Measurements from ENCODE around the gene RIPPLY1. TPM values are rescaled to one million over a fixed set of nuclear protein-coding genes. Genes with fewer than 3 reads are reported as not detected.

Gene RIPPLY1
- total RNA-seq, 6 donors from 2014 or later: not detected

GRCh38 chrX:106899841-106900240 lies 3.3 kb downstream of the RIPPLY1 start:
- 80 to 100% methylated on average over 1 of the region's 1 CpG for WGBS, 2 donors
- H3K27ac ChIP-seq: no peak overlapping the region
- no peaks in the 10 kb centered on the region for H3K36me3 ChIP-seq
- no peaks in the 10 kb centered on the region for H3K9me3 ChIP-seq
- no peak overlapping the region for H3K4me3 ChIP-seq
- ATAC-seq (ENCODE audit: low FRiP score in 2 of 2) (no peak), DNase-seq (no peak)
- no peak for TF ChIP-seq POLR2AphosphoS5 (IDR thresholded peaks at IDR 0.05)
- TF ChIP-seq EP300 (IDR thresholded peaks at IDR 0.05): no peak
- no peak for TF ChIP-seq POLR2A (IDR thresholded peaks at IDR 0.05)
- no peak for TF ChIP-seq CTCF (IDR thresholded peaks at IDR 0.05)
- no peaks in the 10 kb centered on the region for H3K4me1 ChIP-seq
- H3K27me3 ChIP-seq: no peaks in the 10 kb centered on the region

GRCh38 chrX:106899276-106899675 lies 3.9 kb downstream of the RIPPLY1 start:
- no peak for ATAC-seq (ENCODE audit: low FRiP score in 2 of 2)
- Histone ChIP-seq H3K27me3 (no peaks in the 10 kb centered on the region), H3K27ac (no peak overlapping the region), H3K4me1 (no peaks in the 10 kb centered on the region), H3K36me3 (no peaks in the 10 kb centered on the region), H3K9me3 (no peaks in the 10 kb centered on the region), H3K4me3 (no peak overlapping the region)
- TF ChIP-seq EP300 (IDR thresholded peaks at IDR 0.05): no peak
- TF ChIP-seq POLR2A (IDR thresholded peaks at IDR 0.05): no peak
- no peak for TF ChIP-seq POLR2AphosphoS5 (IDR thresholded peaks at IDR 0.05)
- no peak for TF ChIP-seq CTCF (IDR thresholded peaks at IDR 0.05)
- no peak for DNase-seq
- 54% methylated on average over 2 of the region's 2 CpGs for WGBS, 2 donors

GRCh38 chrX:106898462-106898861 lies 4.7 kb downstream of the RIPPLY1 start:
- Histone ChIP-seq H3K9me3 (no peaks in the 10 kb centered on the region), H3K27ac (no peak overlapping the region), H3K4me1 (no peaks in the 10 kb centered on the region), H3K4me3 (no peak overlapping the region), H3K36me3 (no peaks in the 10 kb centered on the region), H3K27me3 (no peaks in the 10 kb centered on the region)
- no peak for ATAC-seq (ENCODE audit: low FRiP score in 2 of 2)
- WGBS, 2 donors: 17 to 62% methylated on average over 1 of the region's 1 CpG
- no peak for TF ChIP-seq POLR2AphosphoS5 (IDR thresholded peaks at IDR 0.05)
- TF ChIP-seq CTCF (IDR thresholded peaks at IDR 0.05): peak in 5 of 6 experiments; percentile 16 to 41 (median 28)
- DNase-seq: no peak

GRCh38 chrX:106897259-106897658 lies 5.9 kb downstream of the RIPPLY1 start:
- Histone ChIP-seq H3K36me3 (no peaks in the 10 kb centered on the region), H3K9me3 (no peaks in the 10 kb centered on the region), H3K4me1 (no peaks in the 10 kb centered on the region), H3K4me3 (no peak overlapping the region), H3K27me3 (no peaks in the 10 kb centered on the region), H3K27ac (no peak overlapping the region)
- WGBS, 2 donors: 67 to 79% methylated on average over 6 of the region's 6 CpGs
- ATAC-seq (ENCODE audit: low FRiP score in 2 of 2): no peak
- TF ChIP-seq CTCF (IDR thresholded peaks at IDR 0.05) (no peak), POLR2AphosphoS5 (IDR thresholded peaks at IDR 0.05) (no peak), POLR2A (IDR thresholded peaks at IDR 0.05) (no peak), EP300 (IDR thresholded peaks at IDR 0.05) (no peak)
- DNase-seq: no peak

GRCh38 chrX:106894978-106895452 lies 8.1 kb downstream of the RIPPLY1 start:
- ATAC-seq (ENCODE audit: low FRiP score in 2 of 2): peak in 1 of 2 donors; percentile 42
- Histone ChIP-seq H3K27ac (no peak overlapping the region), H3K4me3 (no peak overlapping the region), H3K36me3 (no peaks in the 10 kb centered on the region), H3K9me3 (no peaks in the 10 kb centered on the region), H3K27me3 (no peaks in the 10 kb centered on the region), H3K4me1 (no peaks in the 10 kb centered on the region)
- no peak for DNase-seq
- TF ChIP-seq POLR2A (IDR thresholded peaks at IDR 0.05) (no peak), POLR2AphosphoS5 (IDR thresholded peaks at IDR 0.05) (no peak), CTCF (IDR thresholded peaks at IDR 0.05) (no peak), EP300 (IDR thresholded peaks at IDR 0.05) (no peak)
- WGBS, 2 donors: 39 to 43% methylated on average over 1 to 2 of the region's 3 CpGs

Measured in upper lobe of left lung (tissue), 6 donors.